ENCODE measurements around the gene PRPF40B.

PRPF40B gene

GRCh38 chr12:49689785-49690184, 66.4 kb downstream of the PRPF40B start:
- no peak for DNase-seq

- DNase-seq, result no peak
These were observed 69.5 kb downstream of the PRPF40B start for GRCh38 chr12:49692851-49693250.

GRCh38 chr12:49693931-49694444, 70.6 kb downstream of the PRPF40B start:
- DNase-seq, result no peak
